Anterior cingulate cortex (tissue), 58 donors: ENCODE data around the gene CLDN22.
"Not testable (repeated sequence)": the region's sequence is repeated elsewhere in the genome, so short reads cannot be mapped to it uniquely, and the experiment has no call there.

Experiments
- DNase-seq, 58 donors: peaks; one replicate each; lab custom pipeline; 2025; lab: John Stamatoyannopoulos, UW

CLDN22 gene

GRCh38 chr4:183348136-183348535 is 28.1 kb upstream of the CLDN22 start:
- no peak for DNase-seq

DNA sequence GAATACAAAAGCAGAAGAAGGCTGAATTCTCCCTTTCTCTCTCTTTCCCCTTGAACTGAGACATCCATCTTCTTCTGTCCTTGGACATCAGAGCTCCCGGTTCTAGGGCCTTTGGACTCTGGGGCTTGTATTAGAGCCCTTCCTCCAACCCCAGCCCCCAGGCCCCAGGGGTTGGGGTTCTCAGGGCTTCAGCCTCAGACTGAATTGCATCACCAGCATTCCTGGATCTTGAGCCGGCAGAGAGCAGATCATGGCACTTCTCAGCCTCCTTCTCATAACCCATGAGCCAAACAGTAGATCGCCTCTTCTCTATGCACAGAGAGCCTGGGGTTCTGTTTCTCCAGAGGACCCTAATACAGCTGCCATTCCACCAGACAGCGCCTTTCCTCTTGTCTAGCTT is 27.5 kb upstream of the CLDN22 start:
- DNase-seq = no peak

DNA sequence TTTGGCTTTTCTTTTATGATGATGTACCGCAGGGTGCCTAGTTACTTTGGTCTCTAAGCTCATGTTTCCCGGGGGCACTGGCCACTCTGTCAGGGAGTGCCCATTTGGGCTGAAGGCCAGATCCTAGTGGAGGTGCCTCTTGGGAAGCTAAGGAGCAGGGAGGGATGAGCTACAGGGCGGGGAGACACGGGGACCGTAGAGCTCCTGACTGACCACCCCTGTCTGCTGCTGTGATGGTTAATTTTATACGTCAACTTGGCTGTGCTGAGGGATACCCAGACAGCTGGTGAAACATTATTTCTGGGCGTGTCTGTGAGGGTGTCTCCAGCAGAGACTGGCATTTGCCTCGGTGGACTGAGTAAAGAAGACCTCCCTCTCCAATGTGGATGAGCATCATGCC is 27.1 kb upstream of the CLDN22 start:
- no peak for DNase-seq

- no peak for DNase-seq
These were observed 25.2 kb upstream of the CLDN22 start for GRCh38 chr4:183345261-183345660.

DNA sequence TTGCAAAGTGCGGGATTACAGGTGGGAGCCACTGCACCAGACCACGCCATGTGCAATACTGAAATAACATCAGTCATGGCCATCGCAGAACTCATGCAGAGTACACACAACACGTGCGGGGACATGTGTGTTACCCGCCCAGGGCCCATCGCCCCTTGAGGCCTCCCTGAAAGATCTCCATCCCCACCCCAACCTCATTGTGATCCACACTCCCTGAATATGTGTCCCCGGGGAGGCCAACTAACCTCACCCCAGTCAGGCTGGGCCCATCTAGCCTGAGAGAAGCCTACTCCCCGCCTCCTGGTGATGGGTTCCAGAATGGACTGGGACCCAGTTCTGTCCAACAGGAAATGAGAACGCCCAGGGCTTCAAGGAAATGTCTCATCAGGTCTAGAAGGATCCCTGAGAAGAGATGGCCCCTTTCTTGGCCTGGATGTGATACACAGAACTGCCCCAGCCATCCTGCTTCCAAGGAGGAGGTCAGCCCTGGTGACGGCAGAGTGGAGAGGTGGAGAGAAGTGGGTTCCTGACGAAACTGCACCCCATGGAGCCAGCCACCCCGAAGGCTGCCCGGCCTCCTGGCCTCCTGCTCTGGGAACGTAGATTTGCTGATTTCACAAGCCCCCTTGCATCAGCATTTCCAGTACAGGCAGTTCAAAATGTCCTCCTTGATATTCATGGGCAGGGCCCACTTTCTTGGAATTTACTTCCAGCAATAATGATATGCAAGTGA is 24.6 kb upstream of the CLDN22 start:
- no peak for DNase-seq

DNA sequence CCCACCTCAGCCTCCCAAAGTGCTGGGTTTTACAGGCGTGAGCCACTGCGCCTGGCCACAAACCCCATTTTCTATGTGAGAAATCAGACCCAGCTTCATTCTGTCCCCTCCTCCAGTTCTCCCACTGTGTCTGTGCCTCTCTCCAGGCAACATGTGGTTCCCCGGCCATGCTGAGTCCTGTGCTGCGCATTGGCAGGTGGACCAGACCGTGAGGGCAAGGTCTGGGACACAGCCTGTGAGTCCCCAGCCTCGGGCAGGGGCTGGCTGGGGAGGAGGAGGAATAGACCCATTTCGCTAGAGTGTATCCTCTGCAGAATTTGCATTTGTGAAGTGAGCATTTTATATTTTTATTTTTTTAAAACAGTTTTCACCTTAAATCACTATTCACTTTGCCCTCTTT is 23.7 kb upstream of the CLDN22 start:
- DNase-seq = no peak

GRCh38 chr4:183342541-183343533 is 22.8 kb upstream of the CLDN22 start:
- no peak for DNase-seq

DNA sequence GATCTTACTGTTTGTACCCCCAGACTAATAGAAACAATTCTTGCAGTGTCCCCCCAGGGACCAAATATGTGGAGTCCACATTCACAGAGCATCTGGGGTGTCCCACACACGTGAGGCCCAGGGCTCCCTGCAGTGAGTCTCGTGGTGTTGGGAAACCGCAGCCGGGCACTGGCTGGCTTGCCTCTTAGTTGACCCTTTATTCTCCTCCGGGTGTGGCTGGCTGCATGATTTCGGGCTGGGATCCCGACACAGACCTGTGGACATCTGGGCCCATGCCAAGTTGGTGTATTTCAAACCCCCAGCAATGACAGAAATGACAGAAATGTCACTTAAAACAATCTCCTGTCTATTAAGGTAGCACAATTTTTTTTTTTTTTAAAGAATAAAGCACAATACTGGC is 17.8 kb upstream of the CLDN22 start:
- no peak for DNase-seq

DNA sequence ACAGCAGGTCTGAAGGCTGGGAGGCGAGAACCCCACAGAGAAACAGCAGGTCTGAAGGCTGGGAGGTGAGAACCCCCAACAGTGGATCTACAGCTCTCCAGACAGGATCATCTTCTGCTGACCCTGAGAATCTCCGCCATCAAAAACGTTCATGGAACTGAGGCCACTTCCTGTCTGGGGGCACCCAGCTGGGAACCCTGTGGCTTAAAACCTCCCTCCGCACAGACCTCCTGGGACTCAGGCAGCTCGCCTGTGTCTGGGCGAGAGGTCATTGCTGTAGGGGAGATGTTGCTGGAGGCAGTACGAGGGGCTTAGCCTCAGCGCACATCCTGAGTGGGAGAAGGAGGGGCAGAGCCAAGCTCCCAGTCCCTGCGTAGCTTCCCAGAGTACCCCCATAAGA is 17.3 kb upstream of the CLDN22 start:
- DNase-seq = no peak

DNA sequence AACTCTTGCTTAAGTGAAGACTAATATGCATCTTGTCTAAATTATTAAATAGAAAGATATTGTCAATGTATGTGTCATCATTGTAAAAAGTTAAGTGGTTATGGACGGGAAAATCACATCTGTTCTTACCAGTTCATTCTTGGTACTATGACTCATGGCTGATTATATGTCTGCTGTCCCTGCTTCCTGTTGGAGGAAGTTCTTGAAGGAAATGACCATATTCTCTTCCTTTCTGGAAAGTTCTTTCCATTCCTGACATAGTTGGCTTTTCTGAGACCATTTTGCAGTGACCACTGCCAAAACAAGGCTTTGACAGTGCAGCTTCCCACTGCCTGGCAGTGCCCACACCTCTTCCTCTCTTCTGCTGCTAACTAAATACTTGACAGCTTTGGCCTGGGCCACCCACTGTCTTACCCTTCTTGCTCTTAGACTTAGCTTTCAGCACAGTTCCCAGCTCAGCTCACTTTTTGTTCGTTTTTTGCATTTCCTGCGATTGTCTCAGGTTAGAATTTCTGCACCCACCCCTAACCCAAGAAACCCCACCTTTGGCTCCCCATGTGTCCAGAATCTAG is 15.4 kb upstream of the CLDN22 start:
- DNase-seq = no peak

DNA sequence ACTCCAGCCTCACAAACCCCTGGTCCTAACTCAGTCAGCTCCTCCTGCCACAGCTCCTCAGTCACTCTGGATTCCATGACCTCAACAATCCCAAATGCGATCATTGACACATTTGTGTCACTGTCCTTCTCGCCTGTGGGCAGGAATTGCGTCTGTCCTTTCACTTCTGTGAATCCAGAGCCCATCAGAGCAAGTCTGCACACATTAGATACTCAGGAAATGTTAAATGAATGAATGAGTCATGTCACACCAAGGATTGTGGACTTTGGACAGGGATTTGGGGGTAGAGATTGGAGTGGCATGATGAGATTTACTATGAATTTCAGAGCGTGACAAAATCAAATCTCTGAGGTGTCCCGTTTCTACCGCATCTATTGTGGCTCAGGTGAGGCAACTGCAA is 13.9 kb upstream of the CLDN22 start:
- no peak for DNase-seq

DNA sequence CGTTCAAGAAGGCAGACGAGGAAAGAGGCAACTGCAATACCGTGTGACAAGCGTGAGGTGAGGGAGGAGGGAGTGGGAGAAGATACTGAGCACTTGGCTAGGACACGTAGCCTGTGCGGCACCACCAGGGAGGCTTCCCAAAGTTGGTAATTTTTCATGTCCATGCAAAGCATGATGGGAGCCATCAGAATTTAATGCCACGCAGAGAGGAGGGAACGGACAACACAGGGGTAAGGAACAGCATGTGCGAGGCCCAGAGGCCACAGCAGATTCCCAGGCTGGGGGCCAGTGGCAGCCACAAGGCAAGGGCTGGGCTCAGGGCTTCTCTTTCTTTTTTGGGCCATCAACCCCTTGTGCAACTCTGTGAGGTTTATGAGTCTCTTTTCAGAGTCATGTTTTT is 13.1 kb upstream of the CLDN22 start:
- no peak for DNase-seq

- peak in 6 of 58 donors; percentile 6 to 27 (median 14) for DNase-seq
These were observed 12.4 kb upstream of the CLDN22 start for GRCh38 chr4:183332447-183332846.

DNA sequence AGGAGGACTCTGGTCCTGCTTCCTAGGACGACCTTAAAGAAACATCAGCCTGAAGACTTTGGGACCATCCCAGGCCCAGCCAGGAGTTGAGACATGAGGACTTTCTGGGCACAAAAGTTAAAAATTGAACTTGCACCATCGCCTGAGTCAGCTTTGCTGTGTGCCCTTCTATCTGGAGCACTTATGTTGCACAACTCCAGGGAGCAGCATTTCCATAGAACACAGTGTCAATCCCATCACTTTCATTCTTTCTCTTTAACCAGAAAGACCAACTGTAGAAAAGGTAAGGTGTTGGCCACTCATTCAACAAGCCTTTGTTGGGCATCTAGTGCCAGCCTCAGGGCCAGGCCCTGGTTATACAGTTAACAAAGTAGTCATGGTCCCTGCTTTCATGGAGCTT is 10.8 kb upstream of the CLDN22 start:
- no peak for DNase-seq

DNA sequence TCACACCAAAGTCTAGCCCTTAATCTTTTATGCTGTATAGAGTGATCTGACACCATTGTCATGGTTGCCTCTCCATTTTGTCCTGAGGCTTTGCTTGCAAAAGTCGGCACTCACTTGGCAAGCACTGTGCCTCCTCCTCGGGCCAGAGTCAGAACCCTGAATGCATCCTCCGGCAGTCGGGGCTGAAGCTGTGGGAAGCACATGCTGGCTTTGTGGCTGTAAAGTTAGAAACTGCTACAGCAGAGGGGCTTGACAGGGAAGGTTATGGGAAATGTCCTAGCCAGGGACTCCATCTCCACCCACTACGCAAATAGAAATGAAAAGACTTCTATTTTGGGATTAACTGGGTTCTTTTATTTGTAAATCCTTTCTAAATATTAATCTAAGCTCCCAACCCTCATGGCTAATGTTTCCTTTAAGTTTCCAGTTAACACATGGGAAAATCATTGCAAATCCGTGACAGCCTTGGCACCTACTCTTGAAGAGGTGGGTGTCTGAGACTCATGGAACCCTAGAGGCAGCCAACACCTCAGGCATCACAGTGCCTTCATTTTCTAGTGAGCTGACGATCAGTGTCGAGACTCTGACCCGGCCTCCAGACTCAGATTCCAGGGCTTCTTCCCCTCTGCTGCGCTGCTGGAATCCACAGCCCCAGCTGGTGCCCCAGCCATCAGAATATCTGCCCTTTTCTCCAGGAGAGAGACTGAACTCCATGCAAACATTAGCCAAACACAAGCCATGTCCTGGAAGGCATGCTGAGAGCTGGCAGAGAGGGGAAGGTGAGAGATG is 10.1 kb upstream of the CLDN22 start:
- no peak for DNase-seq

DNA sequence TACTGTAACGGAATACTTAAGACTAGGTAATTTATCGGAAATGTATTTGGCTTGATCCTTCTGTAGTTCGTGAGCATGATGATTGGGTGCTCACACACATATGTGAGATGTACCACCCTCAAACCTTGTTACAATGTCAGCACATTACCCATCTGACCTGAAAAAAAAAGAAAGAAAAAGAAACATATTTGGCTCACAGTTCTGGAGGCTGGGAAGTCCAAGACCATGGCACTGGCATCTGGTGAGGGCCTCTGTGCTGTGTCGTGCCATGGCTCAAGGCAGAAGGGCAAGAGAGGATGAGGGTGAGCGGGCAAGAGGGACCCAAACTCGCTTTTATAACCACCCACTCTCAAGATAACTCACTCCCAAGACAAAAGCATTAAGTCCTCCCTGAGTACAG is 9.2 kb upstream of the CLDN22 start:
- no peak for DNase-seq

- peak in 2 of 58 donors; percentile 9 to 37 for DNase-seq
These were observed 8.8 kb upstream of the CLDN22 start for GRCh38 chr4:183328832-183329231.

GRCh38 chr4:183327827-183328226 is 7.8 kb upstream of the CLDN22 start:
- DNase-seq = no peak

GRCh38 chr4:183326853-183327252 is 6.8 kb upstream of the CLDN22 start:
- DNase-seq = no peak

- not testable (repeated sequence) for DNase-seq
These were observed 6.3 kb upstream of the CLDN22 start for GRCh38 chr4:183326387-183326786.

GRCh38 chr4:183324619-183325018 is 4.5 kb upstream of the CLDN22 start:
- DNase-seq = no peak
